ENCODE results near the gene HDAC3.

HDAC3 gene

DNA sequence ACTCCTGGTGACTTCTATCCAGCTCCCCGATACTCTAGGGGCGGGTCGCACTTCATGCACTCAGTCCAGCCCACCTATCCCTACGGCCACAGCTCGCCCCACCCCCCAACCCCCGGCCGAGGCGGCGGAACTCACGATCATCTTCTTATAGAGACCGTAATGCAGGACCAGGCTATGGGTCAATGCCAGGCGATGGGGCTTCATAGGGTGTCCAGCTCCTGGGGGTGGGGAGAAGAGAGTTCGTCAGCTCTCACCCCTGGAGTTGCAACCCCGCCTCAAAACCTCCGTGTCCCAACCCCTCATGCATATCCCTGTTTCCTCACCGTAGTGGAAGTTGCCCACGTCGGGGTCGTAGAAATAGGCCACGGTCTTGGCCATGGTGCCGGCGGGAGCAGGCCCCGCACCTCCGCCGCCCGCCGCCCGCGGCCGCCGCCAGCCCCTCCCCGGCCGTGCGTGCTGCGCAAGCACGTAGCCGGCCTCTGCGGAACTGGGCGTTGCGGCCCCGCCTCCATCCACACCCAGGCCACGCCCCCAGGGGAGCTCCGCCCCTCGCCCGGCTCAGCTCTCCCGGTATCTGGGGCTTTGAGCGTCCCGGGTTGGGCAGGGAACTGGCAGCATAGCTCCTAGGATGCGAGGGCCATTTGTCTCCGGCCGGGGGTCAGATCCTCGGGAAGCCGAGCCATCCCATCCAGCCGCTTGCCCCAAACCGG is at the start of gene HDAC3, which contains the start of gene RELL2:
HDAC3 (minus strand) TSS at position 437 of the 710 bp plus-strand sequence; CDS start at position 378, 59 bp downstream.
RELL2 (plus strand) TSS at position 585 of the 710 bp plus-strand sequence. CDS start 1,229 bp downstream, outside the sequence.
- DNase-seq: peak; percentile 31

DNA sequence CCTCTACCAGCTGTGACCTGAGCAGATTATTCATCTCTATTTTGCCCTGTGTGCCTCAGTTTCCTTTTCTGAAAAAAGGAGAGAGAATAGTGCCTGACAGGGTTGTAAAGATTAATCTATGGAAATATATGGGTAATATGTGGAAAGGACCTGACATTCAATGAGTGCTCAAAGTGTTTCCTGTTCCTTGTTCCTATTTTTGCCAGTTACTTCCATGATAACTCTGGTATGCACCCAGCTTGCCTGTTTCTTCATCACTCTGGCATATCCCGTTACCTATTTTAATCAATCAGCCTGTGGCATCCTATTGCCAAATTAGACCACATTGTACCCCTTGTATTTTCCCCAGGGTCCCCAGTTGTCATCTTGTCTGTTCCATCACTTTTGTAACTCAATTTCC is 48.9 kb upstream of the HDAC3 start:
- no peak for DNase-seq

DNA sequence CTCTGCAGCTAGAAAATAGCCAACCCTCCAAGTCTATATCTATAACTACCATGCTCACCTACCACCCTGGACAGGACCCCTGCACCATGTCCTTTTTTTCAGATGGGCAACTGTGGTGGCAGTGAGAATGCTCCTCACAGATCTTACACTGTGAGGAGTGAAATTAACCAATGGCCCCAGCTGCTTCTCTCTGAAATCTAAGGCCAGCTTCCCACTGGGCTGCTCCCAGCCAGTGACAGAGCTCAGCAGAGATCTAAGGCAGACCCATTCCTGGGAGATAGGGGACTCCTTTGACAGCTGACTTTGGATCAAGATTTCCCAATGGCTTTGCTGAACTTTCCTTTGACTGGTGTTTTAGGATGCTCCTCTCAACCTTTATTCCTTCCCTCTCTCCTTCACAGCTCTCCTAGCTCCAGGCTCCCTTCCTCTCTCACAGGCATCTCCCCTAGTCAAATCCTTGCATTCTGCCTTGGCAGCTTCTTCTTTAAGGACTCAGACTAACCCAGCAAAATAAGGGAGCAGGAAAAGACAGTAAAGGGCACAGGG is 47.0 kb upstream of the HDAC3 start:
- no peak for DNase-seq

DNA sequence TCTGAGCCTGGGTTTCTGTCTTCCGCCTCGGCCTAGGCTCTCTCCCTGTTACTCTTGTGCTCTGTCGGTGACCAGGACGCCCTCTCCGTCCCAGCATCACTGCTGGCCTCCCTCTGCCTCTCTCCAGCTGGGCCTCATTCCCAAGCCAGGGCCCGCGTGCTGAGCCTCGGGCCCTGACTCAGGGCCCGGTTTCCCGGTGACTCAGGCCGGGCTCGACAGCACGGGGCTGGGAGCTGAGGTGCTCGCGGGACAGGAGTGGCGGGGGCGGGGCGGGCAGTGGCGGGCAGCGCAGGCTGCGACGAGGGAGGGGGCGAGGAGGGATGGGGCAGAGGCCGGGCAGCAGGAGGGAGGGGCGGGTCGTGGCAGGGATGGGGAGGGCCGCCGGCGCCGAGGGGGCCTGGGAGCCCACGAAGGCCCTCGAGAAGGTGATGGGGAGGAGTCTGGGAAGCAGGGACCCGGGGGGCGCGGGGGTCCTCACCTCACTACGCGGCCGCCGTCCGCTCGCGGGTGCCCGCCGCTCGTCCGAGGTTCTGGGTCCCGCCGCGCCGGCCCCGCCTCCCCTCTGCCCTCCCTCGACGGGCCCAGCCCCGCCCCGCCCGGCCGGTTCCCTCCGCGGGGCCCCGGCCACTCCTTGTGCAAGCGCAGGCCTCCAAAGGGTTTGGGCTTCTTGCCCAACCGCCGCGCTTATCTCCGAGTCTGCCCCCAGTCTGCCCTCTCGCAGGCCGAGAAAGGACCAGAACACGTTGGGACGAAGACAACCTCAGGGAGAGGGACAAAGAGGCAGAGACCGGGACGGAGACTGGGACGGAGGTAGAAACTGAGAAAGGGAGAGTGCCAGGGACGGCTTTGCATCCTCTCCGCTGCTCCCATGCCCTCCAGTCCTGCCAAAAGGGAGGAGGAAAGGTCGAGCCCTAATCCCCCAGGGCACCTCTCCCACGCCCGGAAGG is 45.3 kb upstream of the HDAC3 start, which contains the start of gene ARAP3:
ARAP3 (minus strand) TSS at position 536 of the 947 bp plus-strand sequence. CDS start 1,744 bp downstream, outside the sequence.
- no peak for DNase-seq

DNA sequence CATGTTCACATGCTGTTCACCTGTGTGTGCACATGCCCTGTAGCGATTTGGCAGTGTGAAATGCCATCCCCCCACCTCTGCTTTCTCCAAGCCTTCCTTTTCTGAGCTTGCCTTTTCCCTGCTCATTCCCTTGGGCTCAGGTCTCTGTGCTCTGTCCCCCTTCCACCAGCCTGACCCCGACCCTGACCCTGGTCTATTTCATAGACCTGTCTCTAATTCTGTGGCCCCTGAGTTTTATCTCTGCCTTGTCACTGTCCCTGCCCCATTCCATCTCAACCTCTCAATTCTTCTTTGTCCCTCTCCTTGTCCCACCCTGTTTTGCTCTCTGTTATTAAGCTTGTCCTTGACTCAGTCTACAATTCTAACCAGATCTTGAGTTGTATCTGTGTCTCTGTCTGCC is 44.6 kb upstream of the HDAC3 start:
- DNase-seq: no peak

DNA sequence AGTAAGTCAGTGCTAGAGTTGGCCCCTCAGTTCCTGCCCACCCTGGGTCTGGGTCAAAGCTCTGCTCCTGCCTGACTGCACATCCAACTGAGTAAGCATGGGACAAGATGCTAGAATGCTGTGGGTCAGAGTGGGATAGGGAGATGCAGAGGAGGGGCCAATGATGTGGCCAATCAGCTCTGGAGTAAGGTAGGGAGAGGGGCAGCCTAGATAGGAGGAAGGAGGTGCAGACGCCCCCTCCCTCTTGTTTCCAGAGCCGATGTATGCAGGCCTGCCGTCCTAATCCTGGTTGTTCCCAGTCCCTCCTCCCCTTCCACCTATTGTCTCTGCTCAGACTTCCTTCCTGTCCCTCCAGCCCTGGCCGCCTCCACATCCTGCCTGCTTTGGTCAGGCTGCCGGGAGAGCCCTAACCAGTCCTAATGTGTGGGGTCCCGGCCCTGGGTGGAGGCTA is 44.1 kb upstream of the HDAC3 start:
- no peak for DNase-seq

DNA sequence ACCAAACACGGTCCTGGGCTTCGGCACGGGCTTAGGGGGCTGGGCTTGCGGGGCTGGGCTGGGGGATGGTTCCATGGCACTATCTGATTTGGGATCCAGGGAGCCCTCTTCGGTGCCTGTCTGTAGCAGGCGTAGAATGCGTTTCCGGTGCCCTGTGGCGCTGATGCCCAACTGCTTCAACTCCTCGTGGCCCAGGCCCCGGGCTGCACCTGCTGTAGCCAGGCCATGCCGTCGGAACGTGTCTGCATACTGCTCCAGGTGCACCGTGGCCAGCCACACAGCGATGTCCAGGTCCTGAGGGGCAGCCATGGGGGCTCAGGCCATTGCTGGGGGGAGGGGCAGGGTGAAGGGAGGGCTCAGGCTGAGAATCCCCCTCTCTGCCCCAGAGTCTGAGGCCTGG is 43.5 kb upstream of the HDAC3 start:
- no peak for DNase-seq

DNA sequence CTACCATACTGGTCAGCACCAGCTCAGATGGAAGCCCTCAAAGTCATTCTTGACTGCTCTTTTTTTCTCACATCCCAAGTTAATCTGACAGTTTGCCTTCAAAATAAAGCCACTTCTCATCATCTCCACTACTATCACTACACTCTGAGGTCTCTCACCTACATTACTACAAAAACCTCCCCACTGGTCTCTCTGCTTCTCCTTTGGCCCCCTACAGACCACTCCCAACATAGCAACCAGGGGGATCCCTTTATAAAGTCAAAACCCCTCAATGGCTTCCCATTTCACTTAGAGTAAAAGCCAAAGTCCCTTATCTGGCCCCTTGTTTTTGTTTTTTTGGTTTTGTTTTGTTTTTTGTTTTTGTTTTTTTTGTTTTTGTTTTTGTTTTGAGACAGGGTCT is 40.8 kb upstream of the HDAC3 start:
- DNase-seq: no peak

DNA sequence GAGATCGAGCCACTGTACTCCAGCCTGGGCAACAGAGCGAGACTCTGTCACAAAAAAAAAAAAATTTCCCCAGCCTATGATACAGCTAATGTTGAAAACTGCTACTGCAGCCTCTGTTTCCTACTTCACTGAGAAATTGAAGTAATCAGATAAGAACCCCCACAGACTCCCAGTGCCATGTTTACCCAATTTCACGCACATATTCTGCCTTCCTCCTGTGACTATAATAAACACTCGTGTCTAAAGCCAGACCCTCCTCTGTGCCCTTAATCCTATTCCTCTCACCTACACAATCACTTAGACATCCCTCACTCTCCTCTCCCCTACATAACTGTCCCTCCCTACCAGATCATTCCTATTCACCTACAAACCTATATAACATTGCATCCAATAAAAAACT is 39.0 kb upstream of the HDAC3 start:
- DNase-seq: no peak

DNA sequence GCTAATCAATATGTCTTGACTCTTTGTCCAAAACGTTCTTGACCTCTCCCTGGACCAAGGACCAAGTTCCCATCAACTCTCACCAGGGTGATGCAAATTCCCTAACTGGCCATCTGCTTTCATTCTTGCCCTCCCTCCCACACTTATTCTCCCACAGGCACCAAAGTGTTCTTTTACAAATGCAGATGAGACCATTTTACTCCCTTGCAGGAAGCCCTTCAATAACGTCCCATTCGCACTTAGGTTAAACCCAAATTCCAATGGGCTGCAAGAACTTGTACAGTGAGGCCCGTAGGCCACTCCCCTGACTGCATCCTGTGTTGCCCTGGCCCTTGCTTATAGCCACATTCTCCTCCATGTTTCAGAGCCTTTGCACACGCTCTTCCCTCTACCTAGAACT is 38.1 kb upstream of the HDAC3 start:
- DNase-seq: no peak

DNA sequence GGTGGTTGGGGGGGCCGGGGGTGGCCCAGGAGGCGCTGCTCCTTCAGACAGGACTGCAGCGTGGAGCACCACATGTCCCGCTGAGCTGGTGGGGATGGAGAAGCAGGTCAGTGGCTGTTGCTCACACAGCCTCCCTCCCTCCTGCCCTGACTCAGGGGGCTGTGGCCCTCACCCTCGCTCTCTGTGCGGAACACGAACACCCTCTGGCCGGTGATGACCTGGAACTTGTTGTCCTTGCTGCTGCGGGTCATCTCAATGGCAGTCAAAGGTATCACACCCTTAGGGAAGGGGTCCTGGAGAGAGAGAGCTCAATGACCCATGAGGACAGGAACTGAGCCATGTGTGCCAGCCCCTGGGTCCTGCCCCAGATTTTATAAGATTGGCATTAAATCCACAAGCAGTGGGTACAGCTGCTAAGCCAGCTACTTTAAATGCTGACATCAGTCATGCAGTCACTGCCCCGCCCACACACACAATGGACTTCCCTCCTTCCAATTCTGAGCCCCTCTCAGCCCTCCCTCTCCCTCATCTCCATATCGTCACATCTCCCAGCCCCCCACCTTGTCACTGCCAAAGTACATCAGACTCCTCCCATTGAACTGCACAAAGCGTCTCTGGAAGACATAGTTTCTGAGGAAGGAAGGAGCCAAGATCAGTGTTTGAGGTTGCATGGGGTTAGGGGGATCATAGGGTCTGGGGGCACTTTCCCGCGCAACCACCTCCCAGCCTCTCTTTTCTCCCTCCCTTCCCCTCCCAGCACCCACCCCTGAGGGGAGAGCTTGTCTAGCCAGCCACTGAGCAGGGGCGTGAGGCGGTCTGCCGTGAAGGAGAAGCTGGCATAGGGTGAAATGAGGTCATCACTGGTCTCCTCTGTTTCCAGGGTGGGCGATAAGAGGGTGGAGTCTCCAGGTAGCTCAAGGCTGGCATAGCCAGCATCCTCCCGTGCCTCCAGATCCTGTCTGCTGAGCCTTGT is 36.5 kb upstream of the HDAC3 start:
- DNase-seq: no peak

DNA sequence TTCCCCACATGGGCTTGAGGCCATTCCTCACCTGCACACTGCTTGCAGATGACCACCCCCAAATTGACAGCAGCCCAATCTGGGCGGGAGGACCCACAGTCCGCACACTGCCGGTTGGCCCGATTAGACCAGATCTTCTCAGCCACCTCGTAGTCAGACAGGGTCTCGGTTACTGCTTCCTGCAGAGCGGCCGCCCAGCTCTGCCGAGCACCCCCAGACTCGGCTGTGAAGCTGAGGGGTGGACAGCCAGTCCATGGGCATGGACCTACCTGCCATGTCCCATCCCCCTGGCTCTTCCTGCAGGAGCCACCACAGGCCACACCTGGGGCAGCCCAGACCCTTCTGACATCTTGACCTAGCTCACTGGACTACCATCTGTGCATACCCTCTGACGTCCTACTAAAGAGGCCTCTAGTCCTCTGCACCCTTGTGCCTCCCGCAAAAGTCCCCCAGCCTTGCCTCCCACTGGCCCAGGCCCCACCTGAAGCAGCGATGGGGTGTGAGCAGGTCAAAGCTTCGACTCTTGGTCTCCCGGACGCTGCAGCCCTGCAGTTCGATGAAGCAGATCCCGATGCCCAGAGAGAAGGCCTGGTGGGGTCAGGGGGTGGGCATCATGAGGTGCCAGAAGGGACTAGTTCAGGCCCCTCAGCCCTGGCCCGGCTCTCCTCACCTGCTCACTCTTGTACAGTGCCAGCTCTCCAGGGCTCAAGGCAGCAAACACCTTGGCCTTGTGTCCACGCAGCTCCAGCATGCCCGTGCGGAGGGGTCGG is 35.6 kb upstream of the HDAC3 start:
- DNase-seq: no peak

DNA sequence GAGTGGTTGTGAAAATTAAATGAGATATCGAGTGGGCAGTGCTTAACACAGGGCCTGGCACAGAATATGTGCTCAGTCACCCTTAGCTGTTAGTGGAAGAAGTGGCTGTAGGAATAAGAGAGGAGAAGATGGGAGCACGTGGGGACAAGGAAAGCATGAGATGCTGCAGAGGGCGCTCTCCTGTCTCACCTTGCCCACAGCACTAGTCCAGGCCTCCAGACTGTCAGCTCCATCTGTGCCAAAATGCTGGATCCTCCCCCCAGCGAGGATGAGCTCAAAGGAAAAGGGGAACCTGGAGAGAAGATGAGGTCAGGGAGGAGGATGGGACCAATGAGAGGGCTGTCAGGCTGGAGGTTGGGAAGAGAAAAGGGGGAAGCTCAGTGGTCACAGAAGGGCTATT is 32.9 kb upstream of the HDAC3 start:
- no peak for DNase-seq

DNA sequence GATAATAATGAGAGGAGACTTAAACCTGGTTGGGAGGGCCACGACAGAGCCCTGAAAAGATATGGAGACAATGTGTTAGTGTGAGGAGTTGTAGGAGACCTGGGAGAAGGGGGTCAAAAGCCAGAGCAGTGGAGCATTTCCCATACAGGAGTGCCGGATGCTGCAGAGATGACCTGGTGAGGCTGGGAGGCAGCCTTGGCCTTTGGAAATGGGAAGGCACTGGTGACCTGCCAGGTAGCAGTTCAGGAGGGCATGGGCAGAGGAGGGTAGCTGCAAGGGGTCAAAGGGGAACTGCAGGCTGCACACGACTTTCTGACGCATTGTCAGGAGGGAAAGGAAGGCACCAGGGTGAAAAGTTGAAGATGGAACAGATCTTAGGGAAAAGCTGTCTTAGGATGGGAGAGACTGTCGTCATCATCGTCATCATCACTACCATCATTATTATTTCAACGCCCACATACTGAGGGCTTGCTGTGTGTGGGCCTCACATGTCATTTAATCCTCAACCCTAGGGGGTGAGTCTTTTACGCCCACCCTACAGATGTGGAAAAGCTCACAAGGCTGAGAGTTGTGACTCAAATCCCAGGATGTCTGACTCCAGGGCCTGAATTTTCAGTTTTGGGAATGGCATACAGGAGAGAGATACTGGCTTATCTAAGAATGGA is 32.1 kb upstream of the HDAC3 start:
- no peak for DNase-seq

DNA sequence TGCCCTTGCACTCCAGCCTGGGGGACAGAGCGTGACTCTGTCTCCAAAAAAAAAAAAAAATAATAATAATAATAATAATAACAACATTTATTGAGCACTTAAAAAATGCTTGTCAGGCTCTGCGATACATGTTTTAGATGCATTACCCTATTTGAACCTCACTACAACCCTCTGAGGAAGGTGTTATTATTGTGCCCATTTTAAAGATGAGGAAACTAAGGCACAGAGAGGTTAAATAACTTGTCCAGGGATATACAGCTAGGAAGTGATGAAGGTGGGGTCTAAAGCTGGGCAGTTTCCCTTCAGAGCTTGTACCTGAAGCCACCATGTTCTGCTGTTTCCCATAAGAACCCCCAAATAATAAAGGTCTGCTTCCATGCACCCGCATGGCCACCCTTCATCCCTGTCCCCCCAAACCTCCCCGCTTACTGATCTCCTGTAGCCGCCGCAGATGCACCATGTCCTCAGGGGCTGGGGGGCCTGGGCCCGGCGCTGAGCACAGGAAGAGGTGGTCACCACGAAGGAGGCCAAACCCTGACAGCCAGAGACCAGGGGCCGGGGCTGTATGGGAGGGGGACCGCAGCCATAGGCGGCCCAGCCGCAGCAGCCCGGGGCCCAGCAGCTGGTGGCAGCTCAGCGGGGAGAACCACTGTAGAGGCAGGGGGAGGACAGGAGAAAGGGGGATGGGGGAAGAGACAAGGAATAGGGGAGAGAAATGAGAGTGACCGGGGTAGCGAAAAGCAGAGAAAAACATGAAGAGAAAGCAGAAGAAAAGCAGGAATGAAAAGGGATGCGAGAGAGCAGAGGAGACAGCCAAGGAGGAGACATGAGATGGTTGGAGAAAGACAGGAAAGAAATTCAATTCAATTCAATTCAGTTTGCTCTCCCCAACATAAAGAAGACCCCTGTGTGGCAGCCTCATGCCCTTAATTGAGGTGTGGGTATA is 29.6 kb upstream of the HDAC3 start:
- no peak for DNase-seq

DNA sequence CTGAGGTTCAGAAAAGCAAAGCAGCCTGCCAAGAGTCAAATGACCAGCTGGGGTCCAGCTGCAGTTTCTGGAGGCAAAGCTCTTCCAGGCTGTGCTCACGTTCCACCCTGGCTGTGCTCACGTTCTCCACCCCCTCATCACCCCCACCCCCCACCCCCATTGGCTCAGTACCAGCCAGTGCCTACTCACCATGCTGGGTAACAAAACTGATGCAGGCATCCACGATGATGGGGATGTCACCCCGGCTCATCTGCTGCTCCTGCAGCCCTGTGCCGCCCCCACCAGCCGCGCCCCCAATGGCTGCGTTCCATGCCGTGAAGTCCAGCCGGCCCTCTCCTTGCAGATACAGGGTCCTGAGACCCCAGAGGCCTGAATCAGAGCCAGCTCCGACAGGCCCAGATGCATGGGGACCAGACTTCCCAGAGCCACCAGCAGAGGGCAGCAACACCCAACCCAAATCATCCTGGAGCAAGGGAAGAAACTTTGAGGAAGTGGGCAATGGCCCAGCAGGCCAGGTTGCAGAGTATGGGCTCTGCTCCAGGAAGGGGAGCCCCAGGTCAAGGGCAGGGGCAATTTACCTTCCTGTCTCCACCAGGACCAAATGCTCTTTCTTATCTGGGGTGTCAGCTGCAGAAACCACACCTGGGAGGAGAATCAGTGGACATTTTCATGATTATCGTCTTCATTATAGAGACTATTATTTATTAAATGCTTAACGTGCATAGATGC is 28.2 kb upstream of the HDAC3 start:
- DNase-seq: no peak

DNA sequence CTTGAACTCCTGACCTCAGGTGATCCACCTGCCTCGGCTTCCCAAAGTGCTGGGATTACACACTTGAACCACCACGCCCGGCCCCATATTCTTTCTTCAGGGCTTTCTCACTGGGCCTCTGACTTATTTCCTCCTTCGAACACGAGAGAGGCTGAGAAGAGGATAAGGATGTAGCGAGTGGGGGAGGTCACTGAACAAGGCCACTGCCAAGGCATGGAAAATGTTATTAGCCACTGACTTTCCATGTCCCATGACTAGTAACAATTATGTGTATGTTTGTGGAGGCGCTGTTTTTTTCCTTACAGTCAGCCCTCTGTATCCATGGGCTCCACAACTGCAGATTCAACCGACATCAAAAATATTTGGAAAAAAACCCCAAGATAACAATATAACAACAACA is 26.9 kb upstream of the HDAC3 start:
- no peak for DNase-seq

DNA sequence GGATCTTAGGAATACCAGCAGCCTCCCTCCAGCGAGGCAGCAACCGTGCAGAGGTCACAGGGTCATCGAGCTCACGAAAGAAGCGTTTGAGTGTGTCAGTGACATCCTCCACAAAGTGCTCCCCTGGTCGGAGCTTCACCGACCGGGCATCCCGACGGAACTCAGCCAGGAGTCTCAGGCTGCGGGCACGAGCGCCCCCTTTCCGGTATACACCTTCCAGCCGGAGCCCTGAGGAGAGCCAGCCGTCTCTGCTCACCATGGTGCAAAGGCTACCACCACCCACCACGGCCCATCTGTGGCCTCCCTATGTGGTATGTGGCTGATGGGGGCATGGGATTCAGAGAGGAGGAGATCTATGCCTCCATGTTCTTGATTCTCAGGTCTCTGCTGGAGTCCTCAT is 25.4 kb upstream of the HDAC3 start:
- DNase-seq: no peak

All from NCI-H524 treated with DMSO at 0.1 percent for 48 hours (cell line).